ENCODE measurements around the gene CPEB4. TPM values are rescaled to one million over a fixed set of nuclear protein-coding genes. Genes with fewer than 3 reads are reported as not detected.

Gene CPEB4
- total RNA-seq, 1 donor from 2014 or later = 22.8 TPM

DNA sequence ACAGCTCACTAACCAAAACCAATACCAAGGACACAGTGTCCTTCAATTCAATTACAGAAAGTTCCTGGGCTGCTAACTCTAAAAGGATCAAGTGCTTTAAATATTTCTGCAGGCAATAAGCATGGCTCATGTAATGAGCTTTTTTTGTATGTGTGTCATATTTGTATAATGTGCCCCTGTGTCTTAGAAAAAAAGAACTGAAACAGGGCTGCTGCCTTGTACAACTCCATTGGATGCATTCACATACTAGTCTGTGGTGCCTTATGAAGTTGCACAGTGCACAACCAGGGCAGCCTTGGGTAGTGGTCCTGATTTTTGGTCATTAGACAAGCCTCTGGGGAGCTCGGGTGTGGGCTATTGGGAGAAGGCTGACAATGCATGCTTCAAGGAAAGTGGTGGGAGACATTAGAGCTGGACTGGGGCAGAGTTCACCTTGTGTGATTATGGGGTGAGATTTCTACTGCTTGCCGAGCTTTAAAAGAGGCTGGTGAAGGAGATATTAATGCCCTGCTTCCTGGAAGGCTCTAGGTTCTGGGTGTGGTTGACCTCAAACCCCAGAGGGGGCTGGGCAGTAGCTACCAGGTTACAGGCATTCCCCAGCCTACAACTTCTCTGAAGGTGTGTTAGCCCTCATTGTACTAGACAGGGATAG is 3.6 kb upstream of the CPEB4 start:
- DNase-seq (ENCODE audit: low read depth in 2 of 2) = no peak

DNA sequence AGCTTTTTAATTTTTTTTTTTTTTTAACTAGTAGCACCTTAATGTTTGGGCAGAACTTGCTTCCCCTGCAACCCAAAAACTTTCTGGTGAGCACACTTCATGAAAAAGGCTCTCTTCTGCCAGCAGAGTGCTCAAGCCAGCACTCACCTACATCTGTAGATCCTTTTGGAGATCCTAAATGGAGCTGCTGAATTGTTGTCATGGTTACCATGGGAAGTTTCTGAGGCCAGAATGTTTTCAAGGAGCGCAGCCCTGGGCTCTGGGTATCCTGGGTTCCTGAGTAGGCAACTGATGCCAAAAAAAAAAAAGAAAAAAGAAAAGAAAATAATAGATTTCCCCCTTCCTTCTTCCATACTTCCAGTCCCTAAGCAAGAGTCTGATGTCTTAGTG is 3.1 kb upstream of the CPEB4 start:
- no peak for DNase-seq (ENCODE audit: low read depth in 2 of 2)

DNA sequence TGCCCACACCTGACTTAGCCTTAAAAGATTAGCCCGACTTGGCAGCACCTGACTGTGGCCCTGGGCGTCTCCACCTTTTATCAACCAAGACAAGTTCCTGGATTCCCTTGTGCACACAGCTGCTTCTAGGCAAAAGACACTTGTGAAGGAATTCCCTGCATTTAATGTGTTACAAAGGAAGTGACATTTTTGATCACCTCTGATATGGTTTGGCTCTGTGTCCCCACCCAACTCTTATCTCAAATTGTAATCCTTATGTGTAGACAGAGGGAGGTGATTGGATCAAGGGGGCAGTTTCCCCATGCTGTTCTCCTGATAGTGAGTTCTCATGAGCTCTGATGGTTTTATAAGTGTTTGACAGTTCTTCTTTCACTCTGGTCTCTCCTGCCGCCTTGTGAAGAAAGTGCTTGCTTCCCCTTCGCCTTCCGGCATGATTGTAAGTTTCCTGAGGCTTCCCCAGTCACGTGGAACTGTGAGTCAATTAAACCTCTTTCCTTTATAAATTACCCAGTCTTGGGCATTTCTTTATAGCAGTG is 2.6 kb upstream of the CPEB4 start:
- DNase-seq (ENCODE audit: low read depth in 2 of 2) = peak in 1 of 2 donors; percentile 88

DNA sequence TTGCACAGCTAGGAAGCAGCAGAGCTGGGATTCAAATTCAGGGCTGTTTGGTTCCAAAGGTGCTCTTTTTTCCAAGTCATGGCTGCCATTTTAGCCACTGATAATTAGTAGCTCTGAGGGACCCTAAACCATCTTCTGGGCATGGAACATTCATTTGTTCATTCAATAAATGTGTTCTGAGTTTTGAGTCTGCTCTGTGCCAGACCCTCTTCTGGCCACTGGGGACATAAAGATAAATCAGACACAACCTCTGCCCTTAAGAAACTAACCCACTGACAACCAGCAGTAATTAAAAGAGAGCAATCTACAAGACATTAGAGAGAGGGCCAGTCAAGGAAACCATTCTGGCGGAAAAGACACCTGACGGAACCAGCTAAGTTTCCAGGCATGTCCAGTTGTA is 2.0 kb upstream of the CPEB4 start:
- no peak for DNase-seq (ENCODE audit: low read depth in 2 of 2)

DNA sequence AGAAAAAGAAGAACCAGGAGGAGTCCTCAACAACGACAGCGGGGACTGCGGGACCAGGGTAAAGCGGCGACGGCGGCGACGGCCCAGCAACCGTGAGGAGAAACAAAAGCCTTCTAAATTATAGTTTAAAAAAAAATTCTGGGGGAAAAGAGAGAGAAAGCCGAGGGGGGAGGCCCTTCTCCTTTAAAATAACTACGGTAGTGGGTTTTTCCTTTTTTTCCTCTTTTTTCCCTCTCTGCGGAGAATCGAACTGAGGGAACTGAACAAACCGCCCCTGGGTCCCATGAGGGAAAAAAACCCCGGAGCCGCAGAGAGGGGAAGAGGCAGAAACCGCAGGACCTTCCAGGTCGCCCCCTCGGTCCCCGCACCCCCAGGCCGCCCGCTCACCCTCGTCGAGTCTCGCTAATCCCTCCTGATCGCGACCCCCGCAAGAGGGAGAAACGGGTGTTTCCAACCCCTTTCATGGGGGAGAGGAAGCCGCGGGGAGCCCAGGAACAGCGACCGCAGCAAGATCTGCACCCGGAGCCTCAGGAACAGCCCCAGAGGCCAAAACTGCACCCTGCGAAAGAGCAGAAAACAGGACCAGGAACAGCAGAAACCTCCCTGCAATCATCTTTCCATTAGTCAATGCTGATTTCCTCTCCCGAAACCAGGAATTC is 453 bp downstream of the CPEB4 start:
- DNase-seq (ENCODE audit: low read depth in 2 of 2) = peak; percentile 41 to 52

DNA sequence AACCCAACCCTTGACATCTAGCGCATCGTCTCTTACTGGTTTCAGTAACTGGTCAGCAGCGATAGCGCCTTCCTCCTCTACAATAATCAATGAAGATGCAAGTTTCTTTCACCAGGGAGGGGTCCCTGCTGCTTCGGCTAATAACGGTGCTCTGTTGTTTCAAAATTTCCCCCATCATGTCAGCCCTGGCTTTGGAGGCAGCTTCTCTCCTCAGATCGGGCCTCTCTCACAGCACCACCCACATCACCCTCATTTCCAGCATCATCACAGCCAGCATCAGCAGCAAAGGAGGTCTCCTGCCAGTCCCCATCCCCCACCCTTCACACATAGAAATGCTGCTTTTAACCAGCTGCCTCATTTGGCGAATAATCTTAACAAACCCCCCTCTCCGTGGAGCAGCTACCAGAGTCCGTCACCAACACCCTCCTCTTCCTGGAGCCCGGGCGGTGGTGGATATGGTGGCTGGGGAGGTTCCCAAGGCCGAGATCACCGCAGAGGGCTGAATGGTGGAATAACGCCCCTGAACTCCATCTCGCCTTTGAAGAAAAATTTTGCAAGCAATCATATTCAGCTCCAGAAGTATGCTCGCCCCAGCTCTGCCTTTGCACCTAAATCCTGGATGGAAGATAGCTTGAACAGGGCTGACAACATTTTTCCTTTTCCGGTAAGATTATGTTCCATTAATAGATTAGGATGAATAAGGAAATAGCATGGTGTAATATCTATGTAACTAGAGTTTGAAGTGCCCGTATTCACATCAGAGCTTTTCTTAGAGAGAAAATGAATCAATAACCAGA is 2.2 kb downstream of the CPEB4 start:
- DNase-seq (ENCODE audit: low read depth in 2 of 2) = peak; percentile 35 to 52

DNA sequence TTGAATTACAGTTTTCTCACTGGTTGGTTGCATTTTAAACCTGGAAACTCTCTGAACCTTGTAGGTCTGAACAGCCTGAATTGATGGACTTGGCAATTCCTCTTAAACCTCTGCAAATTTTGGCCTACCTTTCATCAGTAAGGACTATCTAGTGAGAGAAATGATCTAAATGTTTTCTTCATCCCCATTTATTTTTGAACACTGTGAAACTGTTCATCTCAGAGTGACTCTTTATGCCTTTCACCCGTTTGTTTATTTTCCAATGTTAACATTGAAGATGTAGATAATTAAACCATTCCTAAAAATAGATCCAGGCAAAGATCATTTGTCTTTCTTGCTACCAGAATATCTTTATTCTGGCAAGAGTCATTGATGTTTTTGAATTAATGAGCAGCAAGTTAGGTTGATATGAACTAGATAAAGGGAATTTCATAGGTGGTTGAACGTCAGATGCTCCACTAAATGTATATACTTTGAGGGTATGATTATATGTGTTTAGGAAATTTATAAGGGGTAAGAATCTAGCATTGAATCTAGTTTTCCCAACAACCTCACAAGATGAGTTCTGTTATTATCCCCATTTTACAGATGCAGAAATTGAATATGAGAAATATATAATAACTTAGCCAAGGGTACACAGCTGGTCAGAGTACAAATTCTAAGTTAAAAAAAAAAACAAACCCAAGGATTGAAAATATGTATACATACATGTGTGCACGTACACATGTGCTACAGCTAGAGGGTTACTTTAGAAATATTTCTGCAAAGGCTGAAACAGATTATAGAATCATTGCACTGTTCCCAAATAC is 3.4 kb downstream of the CPEB4 start:
- no peak for DNase-seq (ENCODE audit: low read depth in 2 of 2)

DNA sequence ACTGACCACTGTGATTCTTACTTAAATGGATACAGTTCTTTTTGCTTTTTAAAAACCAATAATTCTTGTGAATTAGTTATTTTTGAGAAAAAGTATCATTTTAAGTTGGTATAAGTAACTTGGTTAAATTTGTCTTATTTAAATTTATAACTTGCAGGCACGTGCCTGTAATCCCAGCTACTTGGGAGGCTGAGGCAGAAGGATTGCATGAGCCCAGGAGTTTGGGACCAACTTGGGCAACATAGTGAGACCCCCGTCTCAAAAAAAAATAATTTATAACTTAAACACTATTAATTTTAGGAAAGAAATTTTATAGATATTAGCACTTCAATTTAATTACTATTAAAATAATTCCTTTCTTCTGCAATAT is 5.0 kb downstream of the CPEB4 start:
- DNase-seq (ENCODE audit: low read depth in 2 of 2) = no peak

DNA sequence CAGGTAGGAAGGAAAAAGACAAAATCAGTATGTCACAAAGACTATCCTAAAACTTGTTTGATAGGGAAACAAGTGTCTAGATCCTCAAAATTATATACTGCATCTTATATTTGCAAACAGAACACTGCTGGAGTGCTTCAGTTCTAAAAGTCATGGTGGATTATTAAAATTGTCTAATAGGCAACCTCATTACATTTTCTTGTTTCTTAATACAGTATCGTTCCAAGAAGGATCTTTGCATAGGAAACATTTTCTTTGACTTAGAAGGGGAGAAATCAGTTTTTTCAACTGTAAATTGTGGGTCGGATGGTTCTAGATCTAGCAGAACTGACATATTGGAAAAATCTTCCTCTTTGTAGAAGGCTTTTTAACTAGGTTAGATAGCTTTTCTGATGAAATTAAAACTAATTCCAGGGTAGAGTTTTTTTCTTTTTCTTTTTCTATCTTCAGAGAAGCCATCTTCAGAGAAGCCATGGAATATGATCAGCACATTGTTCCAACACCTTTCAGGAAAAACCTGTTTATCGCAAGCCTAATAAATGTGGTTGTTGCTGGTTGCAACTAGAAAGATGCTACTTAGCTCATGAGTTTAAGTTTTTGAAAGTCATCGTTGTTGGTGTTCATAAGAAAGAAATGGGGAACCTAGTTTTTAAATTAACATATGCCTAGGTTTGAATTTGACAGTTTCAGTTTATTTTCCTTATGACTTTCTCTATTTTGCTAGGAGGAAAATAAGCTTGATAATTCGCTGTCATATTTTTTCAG is 7.4 kb downstream of the CPEB4 start:
- DNase-seq (ENCODE audit: low read depth in 2 of 2) = no peak

DNA sequence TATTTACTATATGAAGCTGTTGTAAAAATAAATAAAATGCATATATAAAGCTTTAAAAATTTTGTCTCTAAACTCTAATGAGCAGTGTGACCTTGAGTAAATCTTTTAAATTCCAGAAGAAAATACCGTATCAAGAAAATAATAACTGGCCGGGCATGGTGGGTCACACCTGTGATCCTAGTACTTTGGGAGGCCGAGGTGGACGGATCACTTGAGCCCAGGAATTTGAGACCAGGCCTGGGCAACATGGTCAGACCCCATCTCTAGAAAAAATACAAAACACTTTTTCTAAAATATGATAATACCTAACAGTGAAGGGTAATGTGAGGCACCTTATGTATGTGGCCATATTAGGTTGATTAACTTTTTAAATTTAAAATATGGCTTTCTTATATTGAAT is 8.5 kb downstream of the CPEB4 start:
- no peak for DNase-seq (ENCODE audit: low read depth in 2 of 2)

DNA sequence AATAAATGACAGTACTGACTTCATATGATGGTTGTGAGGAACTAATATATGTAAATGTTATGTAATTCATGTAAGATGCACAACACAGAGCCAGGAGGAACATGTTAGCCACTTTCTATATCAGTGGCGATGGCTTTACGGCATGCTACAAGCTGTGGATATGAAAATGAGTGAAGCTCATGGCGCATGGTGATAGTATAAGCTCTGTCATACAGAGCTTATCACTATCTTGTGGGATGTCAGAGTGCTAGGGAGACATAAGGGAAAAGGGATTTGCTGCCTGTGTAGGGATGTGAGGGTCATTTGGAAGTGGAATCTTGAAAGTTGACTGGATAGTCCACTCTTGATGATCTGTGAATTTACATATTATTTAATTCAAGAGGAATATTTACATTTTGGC is 13.6 kb downstream of the CPEB4 start:
- no peak for DNase-seq (ENCODE audit: low read depth in 2 of 2)

DNA sequence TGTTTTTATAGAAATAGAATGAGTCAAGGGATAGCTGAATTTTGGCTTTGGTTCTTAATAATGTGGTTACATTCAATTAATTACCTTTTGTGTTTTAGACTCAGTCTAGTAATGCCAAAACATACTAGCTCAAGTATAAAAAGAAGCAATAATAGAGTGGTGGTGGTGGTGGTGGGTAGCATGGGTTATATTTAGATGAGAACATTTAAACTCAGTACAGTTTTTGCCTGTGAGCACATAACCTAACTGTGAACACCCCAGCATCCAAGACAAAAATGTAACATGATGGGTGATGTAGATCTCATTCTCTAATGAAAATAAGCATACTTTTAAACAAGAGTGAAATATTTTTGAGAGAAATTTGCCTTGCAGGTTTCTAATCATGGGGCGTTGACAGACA is 14.2 kb downstream of the CPEB4 start:
- no peak for DNase-seq (ENCODE audit: low read depth in 2 of 2)

DNA sequence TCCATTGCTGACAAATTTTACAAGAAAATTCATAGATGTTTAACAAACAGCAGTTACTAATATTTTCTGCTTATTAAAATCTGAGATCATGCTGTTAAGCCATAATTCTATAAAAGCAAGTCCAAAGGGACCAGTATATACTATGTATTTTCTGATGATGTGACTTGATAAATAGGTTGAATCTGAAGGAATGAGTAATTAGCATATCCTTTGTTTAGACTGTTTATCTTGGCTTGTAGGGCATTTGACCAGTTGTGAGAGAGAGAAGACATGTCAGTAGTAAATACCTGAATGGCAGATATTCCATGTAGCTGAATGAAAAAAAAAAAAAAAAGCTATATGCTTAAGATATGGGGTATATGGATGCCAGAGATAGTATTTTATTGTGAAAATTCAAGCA is 14.6 kb downstream of the CPEB4 start:
- DNase-seq (ENCODE audit: low read depth in 2 of 2) = peak in 1 of 2 donors; percentile 39

DNA sequence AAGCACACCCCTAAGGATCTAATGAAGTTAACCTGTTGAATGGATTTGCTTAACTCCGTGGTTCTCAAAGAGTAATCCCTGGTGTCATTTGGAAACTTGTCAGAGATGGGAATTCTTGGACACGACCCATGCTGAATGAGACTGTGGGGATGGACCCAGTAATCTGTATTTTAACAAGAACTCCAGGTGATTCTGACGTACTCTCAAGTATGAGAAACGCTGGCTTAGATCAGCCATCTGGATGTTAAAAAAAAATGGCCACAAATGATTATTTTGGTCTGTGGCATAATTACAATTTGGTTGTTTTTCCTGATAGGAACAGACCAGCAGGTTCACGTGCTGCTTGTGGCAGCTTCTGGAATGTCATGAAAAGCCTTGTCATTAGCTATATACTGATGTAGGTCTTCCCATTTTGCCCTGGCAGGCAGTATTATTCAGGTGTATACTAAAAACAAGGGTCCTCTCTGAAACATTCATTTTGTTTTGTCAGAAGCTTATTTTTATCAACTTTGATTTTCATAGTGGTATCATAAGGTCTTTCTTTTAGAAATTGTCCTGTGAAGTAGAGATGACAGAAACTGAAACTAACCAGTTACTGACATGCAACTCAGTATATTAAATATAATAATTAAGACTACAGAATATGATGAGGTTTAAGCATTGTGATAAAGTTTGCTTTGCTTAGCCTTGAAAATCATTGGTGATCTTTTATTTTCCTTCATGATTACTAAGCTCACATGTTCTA is 15.4 kb downstream of the CPEB4 start:
- DNase-seq (ENCODE audit: low read depth in 2 of 2) = no peak

DNA sequence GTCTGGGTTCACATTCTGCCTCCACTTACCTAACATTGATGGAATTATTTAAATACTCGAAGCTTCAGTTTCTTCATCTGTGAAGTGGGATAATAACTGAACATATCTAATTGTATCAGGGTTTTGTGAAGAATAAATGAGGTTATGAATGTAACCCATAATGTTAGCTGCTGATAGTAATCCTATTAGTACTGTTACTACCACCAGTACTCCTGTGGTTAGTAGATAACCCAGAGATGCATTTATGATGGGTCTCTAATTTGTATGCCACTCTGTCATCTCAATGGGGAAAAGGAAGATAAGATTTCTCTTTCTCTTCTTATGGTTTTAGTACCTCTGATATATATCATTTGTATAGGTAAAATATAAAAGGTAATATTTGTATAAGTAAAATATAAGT is 16.0 kb downstream of the CPEB4 start:
- no peak for DNase-seq (ENCODE audit: low read depth in 2 of 2)

DNA sequence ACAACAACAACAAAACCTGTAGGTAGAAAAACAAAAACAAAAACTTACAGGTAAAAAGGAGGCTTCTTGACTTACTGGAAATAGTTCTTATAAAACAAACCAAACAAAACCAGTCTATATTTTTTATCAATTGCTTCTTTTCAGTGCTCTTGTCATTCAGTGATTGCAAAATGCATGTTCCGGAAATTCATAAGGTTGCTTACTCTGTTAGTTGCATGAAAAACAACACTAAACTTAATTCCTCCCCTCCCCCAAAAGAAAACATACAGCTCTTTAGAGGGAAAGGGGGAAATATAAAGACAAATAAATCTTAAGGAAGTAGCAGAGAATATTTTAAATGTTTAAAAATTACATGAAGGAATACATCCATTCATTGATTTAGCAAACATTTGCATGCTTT is 19.1 kb downstream of the CPEB4 start:
- DNase-seq (ENCODE audit: low read depth in 2 of 2) = no peak

DNA sequence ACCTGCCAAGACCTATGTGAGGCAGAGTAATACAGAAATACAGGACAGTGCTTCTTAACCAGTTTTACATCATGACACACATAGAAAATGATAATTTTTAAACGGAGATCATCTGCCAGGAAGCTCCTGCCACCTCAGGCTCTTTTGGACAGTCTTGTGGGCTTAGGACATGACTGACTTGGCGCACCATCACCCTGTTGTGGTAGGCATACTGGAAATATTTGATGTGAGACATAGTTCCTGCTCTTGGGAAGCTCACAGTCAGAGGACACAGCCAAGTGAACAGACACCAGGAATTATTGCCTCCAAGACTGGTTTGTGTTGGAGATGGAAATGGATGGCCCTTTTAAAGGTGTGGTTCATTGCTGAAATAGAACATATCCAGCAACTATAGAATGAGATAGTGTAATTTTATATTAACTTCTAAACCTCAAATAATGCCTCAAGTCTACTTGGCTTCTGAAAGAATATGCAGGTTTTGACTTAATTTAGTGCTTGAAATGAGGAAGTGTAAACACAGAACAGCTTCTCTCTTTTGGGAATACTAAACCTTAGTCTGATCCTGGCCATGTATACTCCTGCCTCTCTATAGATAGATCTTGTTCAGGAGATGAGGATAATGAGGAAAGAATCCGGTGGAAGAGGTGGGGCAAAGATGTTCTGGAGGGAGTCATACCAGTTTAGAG is 19.7 kb downstream of the CPEB4 start:
- no peak for DNase-seq (ENCODE audit: low read depth in 2 of 2)

DNA sequence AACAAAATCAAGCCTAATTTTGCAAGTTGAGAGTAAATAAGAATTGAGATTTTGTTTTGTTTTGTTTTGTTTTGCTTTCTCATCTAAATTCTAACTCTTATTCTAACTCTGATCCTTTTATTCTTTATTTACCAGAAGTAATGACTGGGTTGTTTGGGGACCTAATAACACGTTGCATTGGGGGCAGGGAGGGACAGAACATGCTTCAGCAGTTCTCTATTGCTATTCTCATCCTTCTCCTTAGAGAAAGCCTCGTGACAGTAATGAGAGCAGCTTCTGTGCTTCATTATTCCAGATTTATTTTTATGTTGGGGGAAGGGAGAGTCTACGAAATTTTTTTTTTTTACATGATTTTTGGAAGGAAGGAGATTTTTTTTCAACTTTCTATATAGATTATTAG is 21.1 kb downstream of the CPEB4 start:
- DNase-seq (ENCODE audit: low read depth in 2 of 2) = no peak

DNA sequence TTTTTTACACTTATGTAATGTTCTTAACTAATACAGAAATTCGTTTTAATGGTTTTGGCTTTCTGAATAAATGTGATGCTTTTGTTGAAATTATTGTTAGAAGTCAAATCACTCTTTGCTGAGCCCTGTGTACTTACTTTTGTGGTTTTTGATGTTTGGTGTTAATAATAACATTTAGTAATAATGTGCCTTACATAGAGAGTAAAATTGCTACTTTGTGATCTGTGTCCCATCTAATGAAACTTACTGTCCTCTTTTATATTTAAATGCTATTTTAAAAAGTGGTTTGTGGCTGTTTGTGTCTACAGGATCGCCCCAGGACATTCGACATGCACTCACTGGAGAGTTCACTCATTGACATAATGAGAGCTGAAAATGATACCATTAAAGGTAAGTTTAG is 22.1 kb downstream of the CPEB4 start:
- DNase-seq (ENCODE audit: low read depth in 2 of 2) = no peak

DNA sequence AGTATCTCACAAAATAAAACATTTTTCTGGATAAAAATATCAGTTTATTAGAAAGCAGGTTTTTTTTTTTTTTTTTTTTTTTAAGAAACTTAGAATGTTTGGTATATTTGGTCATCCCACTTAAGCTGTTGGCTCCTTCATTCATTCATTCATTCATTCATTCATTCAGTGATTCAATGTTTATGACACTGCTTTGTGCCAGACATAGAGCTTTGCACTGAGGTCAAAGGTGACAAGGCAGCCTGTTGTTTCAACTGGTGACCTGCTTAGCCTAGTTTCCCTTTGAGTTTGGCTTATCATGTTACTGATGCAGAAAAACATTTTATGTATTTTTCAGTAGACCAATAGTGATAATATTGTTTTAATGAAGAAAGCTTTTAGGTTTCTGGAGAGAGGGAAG is 23.5 kb downstream of the CPEB4 start:
- peak in 1 of 2 donors; percentile 89 for DNase-seq (ENCODE audit: low read depth in 2 of 2)

Data from lung microvascular endothelial cell (primary cell).